ENCODE measurements around the gene EFNB2.

EFNB2 gene

DNA sequence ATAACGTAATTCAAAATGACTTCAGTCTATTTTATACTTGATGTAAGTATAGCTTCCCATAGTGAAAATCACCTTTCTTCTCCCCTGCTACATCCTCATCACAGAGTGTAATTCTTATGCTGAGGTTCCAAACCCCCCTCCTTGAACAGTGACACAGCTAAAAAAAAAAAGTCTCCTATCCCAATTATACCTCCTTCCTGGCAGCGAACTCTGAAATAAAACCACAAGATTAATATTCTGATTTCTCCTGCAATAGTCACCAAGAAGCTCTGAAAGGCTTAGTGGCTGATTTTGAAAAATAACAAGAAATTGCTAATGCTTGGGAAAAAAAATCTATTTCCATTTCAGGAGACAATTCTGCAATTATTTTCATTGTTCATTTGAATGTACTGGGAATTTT is 36.3 kb downstream of the EFNB2 start:
- no peak for DNase-seq

DNA sequence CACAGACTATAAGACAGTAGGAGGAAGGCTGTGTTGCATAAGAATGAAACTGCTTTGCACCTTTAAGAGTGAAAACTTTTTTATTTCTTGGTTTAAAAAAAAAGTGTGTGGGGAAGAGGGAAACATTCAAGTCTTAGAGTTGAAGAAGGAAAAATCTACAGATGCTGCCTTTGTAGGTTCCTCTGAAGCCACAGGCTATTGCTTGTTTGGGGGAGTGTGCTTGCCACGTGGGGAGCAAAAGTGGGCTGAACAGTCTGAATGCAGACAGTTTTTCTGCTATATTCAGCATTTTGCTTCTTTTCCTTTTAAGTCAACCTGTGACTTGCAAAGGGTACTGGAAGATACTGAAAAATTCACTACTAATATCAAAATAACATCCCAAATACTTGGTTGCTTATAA is 36.9 kb downstream of the EFNB2 start:
- DNase-seq, result no peak

DNA sequence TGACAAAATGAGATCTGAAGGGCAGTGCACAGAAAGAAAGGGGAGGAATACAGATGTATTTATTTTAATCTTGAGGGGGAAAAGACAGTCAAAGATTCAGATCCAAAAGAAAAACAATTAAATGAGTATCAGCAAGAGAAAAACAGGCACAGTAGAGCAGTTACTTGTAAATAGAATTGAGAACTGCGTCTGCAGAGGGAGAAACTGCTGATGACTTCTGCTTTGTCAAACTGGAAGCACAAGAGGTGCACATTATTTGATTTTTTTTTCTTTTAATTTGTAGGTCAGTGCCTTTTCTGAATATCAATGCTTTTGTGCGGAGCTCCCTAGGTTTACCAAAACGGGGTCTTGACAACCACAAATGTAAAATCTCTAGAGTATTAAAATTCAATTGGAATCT is 37.3 kb downstream of the EFNB2 start:
- DNase-seq, result no peak

DNA sequence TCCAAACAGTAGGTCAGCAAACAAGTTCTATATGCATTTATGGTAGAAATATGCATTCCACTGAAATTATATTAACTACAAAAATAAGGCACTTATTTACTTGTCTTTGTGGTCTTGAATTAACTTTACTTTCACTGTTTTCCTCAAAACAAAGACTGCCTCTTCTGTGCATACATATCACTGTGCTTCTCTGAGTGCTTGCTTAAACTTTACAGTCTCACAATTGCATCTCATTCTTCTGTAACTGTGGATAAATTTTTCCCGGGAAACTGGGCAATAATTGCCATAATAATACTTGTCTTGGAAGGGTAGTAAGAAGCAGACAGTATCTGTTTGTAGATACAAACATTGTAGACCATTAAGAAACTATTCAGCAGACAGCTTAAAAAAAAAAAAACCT is 38.4 kb downstream of the EFNB2 start:
- no peak for DNase-seq

DNA sequence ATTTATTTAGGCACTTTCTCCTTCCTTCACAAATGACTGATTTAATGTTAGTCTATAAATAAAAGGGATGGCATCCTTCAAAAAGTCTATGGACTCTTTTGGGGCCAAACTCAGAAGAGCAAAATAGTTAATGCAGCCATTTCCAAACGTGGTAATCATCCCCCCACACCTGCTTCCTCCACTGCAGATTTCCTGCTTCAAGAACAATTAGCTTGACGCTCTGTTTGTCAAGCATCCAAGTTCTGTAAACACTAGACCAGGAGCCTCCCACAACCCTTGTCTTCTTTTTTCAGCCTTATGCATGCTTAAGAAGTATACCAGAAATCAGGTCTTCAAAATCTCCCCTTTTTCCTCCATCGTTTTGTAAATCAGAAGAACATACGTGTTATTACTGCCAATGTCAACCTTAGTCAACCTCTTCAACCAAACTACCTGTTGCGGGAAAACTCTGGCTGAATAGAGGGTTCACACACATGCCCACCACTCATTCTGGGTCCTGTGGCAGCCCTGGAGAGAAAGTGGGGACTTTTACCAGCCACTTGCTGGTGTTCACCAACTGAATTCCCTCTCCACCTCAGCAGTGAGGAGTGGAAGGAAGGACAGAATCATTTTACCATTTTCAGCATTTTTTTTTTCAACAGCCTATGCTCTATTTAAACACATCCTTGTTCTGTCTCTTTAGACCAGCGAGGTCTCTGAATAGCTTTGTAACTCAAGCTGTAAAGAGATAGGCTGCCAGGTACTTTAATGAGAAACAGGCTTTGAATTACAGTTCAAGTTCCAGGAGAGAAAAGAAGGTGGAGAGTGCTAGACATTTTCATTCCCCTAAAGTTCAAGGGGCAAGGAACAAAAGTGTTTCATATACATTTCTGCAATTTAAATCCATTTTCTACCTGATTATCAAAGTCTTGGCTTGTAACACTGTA is 39.1 kb downstream of the EFNB2 start:
- no peak for DNase-seq

DNA sequence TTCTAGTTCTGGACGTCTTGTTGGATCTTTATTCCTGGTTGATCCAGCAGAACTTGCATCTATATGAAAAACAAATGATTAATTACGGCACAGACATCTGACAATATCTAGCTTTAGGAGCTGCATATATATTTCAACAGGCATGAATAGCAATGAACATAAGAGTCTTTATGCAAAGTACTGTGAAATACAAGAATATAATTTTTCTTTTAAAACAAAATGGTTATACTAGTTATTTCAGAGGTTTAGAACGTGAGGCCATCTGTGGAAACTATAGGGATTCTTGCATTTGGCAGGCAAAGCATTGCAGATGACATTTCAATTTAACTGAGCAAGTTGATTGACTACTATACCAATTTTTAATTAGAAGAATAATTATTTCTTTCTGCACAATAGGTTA is 40.5 kb downstream of the EFNB2 start:
- DNase-seq, result no peak

DNA sequence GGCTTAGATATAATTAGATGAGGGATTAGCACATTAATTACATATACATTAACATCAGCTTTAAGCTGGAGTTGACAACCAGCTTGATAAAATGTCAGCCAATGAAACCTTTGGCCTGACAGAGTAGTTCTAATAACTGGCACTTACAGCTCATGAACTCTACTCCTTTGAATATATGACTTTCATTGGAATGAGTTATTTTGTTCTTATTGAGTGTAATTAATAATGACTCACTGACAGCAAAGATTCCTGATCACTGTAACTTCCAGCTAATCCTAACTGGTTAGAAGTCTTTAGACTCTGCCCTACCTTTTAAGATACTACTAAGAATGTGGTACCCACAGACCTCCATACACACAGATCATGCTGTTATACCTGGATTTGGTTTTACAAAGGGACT is 41.0 kb downstream of the EFNB2 start:
- DNase-seq, result no peak

DNA sequence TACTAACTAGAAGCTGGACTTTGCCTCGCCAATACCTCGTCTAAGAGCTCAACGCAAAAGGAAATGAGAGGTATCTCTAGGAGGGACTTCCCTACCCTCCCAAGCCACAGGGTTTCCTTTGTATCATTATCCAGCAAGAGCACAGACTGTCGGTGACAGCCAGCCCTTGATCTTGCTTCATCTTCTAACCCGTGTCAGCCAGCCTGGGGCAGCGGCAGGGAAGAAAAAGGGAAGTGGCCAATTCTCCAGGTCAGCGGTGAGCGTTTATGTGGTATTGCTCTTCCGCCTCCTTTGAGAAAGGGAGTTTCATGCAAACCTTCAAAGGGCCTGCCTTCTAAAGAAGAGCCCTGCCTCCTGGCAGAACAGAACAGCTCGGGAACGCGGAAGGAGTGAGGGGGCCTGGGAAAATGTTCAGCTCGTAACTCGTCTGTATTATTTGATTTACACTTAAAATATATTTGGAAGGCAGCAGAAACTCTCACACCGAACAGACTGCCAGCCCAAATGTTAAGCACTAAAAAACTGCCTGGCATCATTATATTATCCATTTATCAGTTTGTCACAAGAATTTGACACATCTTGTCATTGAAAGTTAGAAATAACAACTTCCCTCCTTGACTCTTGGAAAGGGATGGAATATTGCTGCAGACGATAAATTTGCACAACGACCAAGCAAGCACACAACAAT is 41.8 kb downstream of the EFNB2 start:
- no peak for DNase-seq

DNA sequence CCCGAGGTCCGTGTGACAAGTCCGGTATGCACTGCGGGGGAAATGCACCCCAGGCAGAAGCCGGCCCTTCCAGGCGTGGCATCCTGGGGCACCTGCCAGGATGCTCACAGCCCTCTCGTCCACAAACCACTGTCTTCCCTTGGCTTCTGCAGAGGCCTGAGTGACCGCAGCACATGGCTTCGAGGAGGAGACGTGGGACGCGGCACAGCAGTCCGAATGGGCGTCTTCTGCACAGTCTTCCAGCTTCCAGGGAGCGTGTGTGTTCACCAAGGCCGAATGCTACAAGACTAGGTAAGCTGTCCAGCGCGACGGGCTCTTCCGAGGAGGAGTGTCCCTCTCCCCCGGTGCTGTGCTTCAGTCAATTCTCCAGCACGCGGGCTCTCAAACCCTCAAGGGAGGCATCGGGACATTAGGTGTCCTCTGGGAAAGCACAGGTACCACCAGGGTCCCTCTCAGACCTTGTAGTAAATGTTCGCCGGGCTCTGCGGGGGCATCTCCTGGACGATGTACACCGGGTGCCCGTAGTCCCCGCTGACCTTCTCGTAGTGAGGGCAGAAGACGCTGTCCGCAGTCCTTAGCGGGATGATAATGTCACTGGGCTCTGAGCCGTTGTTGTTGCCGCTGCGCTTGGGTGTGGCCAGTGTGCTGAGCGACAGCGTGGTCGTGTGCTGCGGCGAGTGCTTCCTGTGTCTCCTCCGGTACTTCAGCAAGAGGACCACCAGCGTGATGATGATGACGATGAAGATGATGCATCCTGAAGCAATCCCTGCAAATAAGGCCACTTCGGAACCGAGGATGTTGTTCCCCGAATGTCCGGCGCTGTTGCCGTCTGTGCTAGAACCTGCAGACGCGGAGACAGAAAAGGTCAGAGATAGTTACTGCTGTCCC is 42.6 kb downstream of the EFNB2 start:
- no peak for DNase-seq

DNA sequence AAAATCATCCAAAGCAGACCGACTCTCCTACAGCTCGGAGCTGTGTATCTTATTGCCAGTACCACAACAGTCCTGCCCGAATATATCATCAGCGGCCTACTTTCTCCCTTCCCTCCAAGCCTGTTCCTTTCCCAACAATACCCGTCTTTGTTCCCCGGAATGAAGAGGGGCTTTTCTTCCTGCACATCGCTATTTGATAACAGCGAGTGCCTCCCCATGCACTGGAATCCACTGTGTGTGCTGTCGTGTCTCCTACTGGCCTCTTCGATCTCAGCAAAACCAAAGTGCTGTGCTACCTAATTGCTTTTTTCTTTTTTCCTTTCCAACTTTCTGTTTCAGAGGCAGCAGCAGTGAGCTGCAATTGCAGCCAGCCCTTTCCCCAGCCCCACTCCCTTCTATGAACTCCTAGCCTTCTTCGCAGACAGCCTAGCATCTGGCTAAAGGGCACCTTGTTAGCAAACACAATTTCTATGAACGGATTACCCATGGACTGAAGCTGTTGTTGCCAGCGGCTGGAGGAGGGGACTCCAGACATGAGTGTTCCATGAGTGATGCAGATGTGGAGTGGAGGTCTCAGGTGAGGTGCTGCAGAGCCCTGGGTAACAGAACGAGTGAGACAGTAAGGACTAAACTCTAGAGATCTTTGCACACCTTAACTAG is 43.4 kb downstream of the EFNB2 start:
- no peak for DNase-seq

DNA sequence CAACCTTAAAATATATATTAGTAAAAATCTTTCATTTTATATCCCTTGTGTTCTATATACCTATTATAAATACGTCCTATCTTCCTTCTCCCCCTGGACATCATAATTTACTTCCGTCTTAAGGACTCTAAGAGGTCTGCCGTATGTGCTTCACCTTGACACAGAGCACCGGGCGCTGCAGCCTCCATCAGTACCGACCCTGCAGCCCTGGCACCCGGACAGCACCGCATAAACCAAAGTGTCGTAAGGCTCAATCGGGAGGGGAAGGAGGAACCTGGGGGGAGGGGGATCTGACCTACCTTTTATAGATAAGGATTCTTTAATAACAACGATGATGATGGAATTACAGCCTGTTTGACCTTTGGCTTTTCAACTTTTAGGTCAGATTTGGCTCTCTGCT is 44.0 kb downstream of the EFNB2 start:
- no peak for DNase-seq

DNA sequence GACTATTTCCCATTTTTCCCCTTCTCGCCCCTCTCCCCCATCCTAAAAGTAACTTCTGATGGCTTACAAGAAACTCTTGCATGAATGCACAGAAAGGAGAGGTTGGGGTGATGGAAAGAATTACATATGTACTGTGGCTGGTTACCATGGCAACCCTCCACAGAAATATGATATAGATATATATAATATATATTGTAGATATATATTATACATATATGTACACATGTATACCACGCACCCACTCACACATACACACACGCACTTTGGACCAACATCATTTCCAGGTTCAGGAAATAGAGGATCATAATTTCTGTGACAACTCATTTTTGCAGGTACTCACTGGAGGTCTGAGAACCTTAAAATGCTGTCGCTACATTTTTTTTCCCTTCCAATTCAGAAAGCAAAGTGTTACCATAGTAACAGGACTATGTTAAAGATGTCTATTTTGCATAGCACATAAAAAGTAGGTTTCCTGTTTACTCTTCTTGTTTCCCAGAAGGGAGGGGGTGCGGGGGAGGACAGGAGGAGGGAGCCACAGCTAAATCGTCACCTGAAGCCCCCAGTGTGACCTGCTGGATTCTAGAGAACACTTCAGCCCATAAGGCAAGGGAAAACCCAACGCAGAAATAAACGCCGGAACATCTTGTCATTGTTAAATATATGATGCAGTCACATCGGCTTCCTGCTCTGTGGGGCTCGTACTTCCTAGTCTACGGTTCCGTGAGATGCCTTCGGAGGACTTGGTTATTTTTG is 44.7 kb downstream of the EFNB2 start:
- DNase-seq, result no peak

DNA sequence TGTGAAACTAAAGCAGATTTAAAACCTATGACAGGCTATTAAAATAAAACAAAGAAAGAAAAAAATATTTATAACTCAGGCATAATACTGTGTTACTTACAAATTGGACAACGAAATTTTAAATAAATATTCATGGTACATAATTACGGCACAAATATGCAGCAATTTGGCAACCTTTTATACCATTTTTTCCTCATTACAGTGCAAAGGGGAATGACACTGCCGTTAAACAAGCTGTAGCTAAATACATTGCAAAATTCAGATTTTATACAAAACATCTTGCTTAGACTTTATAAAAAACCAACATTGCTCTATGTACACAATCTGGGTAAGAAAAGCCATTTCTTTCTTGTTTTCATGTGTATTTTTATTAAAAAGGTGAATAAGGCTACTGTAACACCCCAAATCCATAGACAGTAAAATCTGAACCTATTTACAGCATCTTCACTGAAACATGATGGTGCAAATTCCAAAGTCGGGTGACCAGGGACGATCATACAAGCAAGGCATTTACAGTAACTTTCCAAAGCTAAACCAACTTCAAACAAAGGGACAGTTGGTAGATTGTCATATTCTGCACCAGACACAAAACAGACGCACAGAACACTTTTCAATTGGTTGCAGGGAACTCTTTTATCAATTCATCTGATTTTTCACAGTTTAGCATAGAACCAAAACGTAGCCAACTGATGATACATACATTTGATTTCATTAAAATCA is 45.5 kb downstream of the EFNB2 start:
- DNase-seq, result no peak

DNA sequence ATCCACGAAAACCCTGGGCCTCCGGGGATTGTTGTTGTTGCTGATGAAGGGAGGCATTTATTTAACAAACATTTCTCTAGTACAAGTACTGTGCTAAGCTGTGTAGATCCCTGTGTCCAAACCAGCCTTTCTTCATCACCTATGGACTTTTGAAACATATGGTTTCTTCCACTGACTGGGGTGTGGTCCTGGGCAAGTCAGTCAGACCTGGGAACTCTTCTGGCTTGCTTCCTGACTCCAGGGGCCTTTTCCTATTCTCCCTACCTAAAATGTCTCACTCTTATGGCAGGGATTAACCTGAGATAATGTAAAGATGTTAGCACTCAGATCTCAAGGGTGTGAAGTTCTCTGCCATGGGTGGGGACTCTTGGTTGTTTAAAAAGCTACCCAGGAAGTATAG is 46.8 kb downstream of the EFNB2 start:
- no peak for DNase-seq

DNA sequence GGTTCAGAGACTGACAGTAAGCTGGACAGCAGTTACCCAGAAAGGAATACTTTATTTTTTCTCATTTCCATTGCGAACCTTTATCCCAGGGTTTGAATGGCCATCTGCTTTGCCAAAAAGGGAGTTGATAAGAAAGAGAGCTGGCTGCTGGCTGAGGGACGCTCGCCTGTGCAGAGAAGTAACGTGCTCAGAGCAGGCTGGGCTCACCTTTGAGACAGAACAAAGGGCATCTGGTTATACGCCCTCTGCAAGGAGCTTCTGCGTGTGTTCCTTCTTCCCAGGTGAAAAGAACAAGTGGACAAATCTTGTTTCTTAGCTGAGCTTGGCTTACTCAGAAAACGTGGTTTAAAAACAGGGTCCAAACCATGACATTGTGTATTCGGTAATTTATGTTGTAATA is 47.4 kb downstream of the EFNB2 start:
- no peak for DNase-seq

DNA sequence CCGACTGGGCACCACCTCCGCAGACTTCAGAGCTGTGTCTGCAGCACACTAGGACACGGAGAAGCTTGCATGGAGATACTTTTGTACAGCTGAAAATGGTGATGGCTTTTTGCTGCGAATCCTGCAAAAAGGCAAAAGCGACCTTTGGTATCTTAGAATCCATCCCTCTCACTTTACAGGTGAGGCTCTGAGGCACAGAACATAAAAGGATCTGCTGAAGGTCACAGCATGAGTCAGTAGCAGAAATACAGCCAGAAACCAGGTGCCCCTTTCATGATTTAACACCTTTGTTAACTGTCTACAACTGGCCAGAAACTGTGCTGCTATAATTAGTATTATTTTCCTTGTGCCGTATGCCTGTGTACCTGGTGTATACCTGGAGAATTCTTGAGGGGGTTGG is 48.3 kb downstream of the EFNB2 start:
- DNase-seq, result no peak

DNA sequence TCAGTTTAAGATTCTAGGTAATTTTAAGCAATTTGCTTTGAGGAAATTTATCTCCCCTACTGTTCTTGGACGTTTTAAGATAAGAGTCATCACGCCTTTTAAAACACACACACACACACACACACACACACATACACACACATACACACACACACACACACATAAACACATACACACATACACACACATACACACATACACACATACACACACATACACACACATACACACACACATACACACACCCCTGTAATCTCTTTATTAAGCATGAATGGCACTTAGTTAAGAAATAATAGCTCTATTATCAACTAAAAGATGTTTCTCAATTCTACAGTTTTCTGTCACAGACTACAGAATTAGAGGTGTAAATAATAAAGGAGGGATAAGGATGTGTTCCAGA is 49.2 kb downstream of the EFNB2 start:
- no peak for DNase-seq

DNA sequence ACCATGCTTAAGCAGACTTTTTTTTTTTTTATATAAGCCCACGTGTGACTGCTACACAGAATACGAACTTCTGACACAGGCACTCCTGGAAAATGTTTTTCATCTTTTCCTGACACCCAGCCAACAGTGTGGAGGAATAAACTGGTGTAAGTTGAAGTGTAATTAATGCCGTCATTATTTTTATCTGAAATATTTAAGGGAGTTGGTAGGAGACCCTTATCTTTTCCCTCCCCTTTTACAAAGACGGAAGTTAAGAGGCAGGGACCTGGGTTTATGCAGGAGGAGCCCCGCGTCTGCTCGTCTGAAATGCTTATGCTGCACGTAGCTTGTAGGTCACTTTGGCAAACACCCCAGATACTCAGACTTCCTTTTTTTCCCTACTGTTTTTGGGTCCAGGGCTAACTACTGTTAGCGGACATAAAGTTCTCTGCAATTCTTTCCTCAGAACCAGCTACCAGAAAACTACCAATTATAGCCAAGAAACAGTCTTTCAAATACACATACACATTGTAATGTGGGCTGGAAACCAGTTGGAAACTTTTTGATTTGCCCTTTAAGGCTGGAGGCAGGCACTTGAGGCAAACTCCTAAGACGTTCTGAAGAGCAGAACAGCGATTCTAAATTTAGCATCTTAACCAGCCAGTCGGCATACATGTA is 50.8 kb downstream of the EFNB2 start:
- DNase-seq, result no peak

DNA sequence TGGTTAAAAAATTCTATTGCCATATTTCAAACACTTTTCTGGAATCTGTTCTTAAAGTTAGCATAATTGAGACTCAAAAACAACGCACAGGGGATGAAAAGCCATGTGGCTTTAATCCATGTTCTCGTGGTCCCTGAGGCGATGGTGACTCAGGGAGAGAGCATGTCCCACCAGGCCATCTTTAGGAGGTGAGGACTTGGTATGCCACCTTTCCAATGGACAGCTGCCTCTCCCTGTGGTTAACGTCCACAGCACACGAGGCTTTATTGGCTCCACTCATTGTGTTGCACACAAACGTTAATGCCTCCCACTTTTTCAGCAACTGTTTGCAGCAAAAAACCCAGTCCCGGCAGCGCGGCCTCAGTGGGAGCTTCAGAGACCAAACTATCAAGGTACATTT is 51.4 kb downstream of the EFNB2 start:
- no peak for DNase-seq

DNA sequence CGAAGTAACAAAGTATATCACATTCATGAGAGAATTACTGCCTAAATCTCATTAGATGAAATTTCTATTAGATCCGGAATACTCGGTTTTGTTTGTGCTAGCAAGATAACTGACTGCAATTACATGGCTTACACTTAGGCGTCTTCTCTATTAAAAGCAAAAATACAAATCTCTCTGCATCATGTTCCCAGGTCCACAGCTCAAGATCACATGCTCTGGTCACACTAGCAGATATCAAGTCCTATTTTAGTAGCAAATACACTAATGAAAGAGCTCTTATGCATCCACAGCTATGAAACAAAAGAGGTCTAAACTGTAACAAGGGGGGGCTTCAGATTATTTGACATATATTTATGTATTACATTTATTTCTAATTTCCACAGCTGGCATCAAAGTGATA is 53.5 kb downstream of the EFNB2 start:
- DNase-seq, result no peak

DNA sequence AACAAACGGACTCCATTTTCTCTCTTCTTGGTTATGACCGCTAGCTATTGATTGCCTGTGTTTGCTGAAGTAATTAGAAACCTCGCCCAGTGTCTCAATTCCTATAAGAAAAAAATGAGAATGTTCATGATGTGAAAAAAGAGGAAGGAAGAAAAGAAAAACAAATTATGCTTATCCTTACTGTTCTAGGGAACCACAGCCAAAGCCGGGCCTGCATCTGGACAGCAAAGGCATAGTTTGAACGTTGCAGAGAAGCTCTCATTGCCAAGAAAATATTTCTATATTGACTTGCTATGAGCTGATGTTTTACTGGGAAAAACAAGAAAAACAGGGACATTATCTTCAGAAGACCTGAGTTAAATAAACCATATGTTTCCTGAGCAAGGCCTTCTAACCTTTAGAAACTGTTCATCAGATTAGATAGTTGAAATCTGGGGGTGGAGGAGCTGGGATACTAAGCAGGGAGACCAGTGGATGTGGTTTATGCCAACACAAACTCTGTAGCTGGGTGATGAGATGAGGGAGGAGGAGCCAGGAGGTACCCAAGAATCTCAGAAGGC is 55.0 kb downstream of the EFNB2 start:
- no peak for DNase-seq
